Measurements from ENCODE around the gene SUSD4. TPM values are rescaled to one million over a fixed set of nuclear protein-coding genes. Genes with fewer than 3 reads are reported as not detected.
"Not testable (repeated sequence)": the region's sequence is repeated elsewhere in the genome, so short reads cannot be mapped to it uniquely, and the experiment has no call there.

The SUSD4 gene
- total RNA-seq, 2 donors from 2014 or later: 8.8 to 32.6 TPM

GRCh38 chr1:223264529-223264928, 99.4 kb downstream of the SUSD4 start:
- H3K27me3 Mint-ChIP-seq: no peaks in the 10 kb centered on the region
- no peak for DNase-seq
- H3K4me3 Mint-ChIP-seq: no peak overlapping the region
- no peak for ATAC-seq
- H3K4me1 Mint-ChIP-seq: peaks cover 15% of the 10 kb centered on the region
- H3K9me3 ChIP-seq (ENCODE audit: control insufficient read depth, low read length, poor library complexity, severe bottlenecking): no peaks in the 10 kb centered on the region
- peak overlapping the region; percentile 53 for H3K27ac Mint-ChIP-seq
- H3K36me3 Mint-ChIP-seq (ENCODE audit: low read depth): peaks cover 4% of the 10 kb centered on the region

DNA sequence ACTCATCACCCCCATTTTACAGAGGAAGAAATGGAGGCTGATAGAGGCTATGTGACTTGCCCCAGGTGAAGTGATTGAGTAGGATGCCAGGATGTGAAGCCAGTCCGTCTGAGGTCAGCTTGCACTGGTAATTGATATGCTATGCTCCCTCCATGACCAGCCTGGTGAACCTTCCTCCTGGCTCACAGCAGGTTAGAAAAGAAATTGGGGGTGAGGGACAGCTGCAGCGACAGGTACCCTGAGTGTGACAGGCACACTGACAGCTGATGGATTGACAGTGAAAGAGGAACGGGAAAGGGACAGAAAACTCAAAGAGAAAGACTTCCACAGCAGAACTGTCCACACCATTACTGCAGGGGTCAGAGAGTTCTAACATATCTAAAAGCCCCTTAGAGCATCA, 102.1 kb downstream of the SUSD4 start:
- no peak overlapping the region for H3K4me3 Mint-ChIP-seq
- no peaks in the 10 kb centered on the region for H3K9me3 ChIP-seq (ENCODE audit: control insufficient read depth, low read length, poor library complexity, severe bottlenecking)
- peaks cover 8% of the 10 kb centered on the region for H3K4me1 Mint-ChIP-seq
- peak overlapping the region; percentile 2 for H3K27ac Mint-ChIP-seq
- peaks cover 4% of the 10 kb centered on the region for H3K36me3 Mint-ChIP-seq (ENCODE audit: low read depth)
- DNase-seq (no peak), ATAC-seq (no peak)
- H3K27me3 Mint-ChIP-seq: no peaks in the 10 kb centered on the region

GRCh38 chr1:223260712-223261111, 103.3 kb downstream of the SUSD4 start:
- H3K9me3 ChIP-seq (ENCODE audit: control insufficient read depth, low read length, poor library complexity, severe bottlenecking): no peaks in the 10 kb centered on the region
- no peak overlapping the region for H3K4me3 Mint-ChIP-seq
- no peak for DNase-seq
- H3K4me1 Mint-ChIP-seq: peaks cover 8% of the 10 kb centered on the region
- H3K36me3 Mint-ChIP-seq (ENCODE audit: low read depth): peaks cover 4% of the 10 kb centered on the region
- no peak for ATAC-seq
- no peak overlapping the region for H3K27ac Mint-ChIP-seq
- H3K27me3 Mint-ChIP-seq: no peaks in the 10 kb centered on the region

DNA sequence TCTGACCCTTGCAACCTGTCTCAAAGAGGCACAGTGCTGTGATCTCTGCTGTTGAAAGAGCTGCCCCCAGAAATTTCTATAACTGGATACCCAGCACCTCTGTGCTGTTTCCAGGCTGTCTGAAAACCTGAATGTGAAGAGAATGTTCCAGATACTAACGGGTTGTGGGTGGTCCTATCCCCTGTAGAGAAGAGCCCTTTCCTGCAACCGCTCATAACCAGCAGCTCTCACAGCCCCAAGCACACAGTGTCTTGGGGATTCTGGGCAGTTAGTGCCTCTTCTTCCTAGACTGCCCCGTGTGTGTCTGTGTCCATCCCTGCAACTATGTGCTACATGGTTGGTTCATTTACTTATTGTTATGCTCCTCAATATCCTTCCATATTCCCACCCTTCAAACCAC, 104.5 kb downstream of the SUSD4 start:
- Mint-ChIP-seq H3K27me3 (no peaks in the 10 kb centered on the region), H3K27ac (peak overlapping the region; percentile 27), H3K4me3 (no peak overlapping the region), H3K36me3 (ENCODE audit: low read depth) (peaks cover 4% of the 10 kb centered on the region), H3K4me1 (peaks cover 8% of the 10 kb centered on the region)
- DNase-seq: no peak
- H3K9me3 ChIP-seq (ENCODE audit: control insufficient read depth, low read length, poor library complexity, severe bottlenecking): no peaks in the 10 kb centered on the region
- ATAC-seq: no peak

DNA sequence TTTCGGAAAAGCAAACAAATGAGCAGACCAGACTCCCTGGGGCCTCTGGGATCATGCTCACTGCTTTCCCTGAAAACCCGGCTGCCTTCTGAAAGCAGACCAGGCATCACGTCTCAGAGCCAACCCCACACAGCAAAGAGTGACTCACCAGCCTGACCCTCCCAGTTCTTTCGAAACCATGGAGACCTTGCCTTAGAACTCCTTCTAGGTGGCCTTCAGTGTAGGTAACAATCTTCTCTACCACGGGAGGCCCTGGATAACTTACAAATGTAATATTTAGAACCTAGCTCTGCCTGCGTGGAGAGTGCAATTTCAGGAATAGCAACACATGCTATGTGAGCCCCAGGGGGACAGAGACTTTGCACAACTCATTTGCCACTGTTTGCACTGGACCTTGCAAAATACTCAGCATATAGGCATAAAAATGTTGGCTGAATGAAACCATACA, 105.2 kb downstream of the SUSD4 start:
- ATAC-seq (no peak), DNase-seq (no peak)
- H3K4me3 Mint-ChIP-seq: no peak overlapping the region
- H3K36me3 Mint-ChIP-seq (ENCODE audit: low read depth): peaks cover 4% of the 10 kb centered on the region
- peaks cover 5% of the 10 kb centered on the region for H3K27me3 Mint-ChIP-seq
- peaks cover 9% of the 10 kb centered on the region for H3K4me1 Mint-ChIP-seq
- no peak overlapping the region for H3K27ac Mint-ChIP-seq
- no peaks in the 10 kb centered on the region for H3K9me3 ChIP-seq (ENCODE audit: control insufficient read depth, low read length, poor library complexity, severe bottlenecking)

DNA sequence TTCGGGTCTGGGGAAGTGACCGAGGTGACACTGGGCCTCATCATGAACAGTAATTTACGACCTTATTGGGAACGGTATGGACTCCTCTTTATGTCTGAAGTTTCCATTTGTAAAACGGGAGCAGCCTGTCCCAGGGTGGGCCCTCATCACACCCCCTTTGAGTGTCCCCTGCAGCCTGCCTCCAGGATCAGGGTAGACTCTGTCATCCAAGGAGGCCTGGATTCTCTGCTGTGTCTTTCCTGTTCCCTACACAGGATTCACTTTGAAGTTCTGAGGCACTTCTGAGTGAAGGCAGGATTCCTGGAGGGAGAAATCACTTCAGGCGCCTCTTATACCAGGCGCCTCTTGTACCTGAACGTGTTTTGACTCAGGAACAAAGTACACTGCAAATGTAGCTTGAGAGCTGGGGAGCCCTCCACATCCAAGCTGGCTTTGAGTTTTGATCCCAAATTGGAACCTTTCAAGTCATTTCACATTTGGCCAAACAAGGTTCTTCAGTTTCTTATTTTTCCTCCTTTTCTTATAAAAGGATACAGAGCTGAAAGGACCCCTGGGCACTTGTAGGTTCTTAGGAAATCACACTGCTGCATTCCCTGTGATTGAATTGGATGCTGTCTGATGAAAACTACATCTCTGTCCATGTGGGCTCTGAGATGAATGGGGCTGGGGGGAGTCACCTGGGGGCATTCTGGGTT, 106.0 kb downstream of the SUSD4 start:
- Mint-ChIP-seq H3K4me1 (peaks cover 9% of the 10 kb centered on the region), H3K27me3 (peaks cover 5% of the 10 kb centered on the region), H3K36me3 (ENCODE audit: low read depth) (peaks cover 3% of the 10 kb centered on the region), H3K4me3 (no peak overlapping the region), H3K27ac (no peak overlapping the region)
- DNase-seq: no peak
- H3K9me3 ChIP-seq (ENCODE audit: control insufficient read depth, low read length, poor library complexity, severe bottlenecking): no peaks in the 10 kb centered on the region
- no peak for ATAC-seq

GRCh38 chr1:223256034-223256433, 107.9 kb downstream of the SUSD4 start:
- Mint-ChIP-seq H3K4me1 (peaks cover 9% of the 10 kb centered on the region), H3K4me3 (no peak overlapping the region), H3K36me3 (ENCODE audit: low read depth) (peaks cover 3% of the 10 kb centered on the region), H3K27ac (peak overlapping the region; percentile 73), H3K27me3 (peaks cover 5% of the 10 kb centered on the region)
- DNase-seq (no peak), ATAC-seq (no peak)
- no peaks in the 10 kb centered on the region for H3K9me3 ChIP-seq (ENCODE audit: control insufficient read depth, low read length, poor library complexity, severe bottlenecking)

DNA sequence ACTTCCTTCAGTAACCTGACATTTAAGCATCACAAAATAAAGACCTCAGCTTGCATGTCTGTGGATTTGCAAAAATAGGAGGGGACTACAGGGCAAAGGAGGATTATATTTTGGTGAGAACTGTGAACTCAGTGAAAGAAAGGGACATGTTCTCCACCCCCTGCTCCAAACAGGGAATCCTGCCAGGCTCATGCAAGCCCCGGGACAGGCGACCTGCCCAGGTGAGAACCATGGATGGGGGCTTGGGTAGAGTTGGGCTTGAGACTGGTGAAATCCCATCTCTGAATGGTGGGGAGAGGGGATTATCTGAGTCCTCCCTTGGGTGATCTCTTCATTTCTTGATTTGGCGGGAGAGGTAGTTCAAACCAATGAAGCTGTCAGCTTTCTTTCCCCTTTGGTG, 110.1 kb downstream of the SUSD4 start:
- ATAC-seq: no peak
- DNase-seq: no peak
- peaks cover 20% of the 10 kb centered on the region for H3K4me1 Mint-ChIP-seq
- H3K27ac Mint-ChIP-seq: peak overlapping the region; percentile 73
- peaks cover 5% of the 10 kb centered on the region for H3K27me3 Mint-ChIP-seq
- H3K4me3 Mint-ChIP-seq: no peak overlapping the region
- no peaks in the 10 kb centered on the region for H3K36me3 Mint-ChIP-seq (ENCODE audit: low read depth)
- H3K9me3 ChIP-seq (ENCODE audit: control insufficient read depth, low read length, poor library complexity, severe bottlenecking): no peaks in the 10 kb centered on the region

DNA sequence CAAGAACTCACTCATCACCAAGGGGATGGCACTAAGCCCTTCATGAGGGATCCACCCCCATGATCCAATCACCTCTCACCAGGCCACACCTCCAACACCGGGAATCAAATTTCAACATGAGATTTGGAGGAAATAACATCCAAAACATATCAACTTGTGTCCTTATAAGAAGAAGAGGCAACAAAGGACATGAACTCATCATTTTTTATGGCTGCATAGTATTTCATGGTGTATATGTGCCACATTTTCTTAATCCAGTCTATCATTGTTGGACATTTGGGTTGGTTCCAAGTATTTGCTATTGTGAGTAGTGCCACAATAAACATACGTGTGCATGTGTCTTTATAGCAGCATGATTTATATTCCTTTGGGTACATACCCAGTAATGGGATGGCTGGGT, 112.6 kb downstream of the SUSD4 start:
- ATAC-seq; H3K9me3 ChIP-seq (ENCODE audit: control insufficient read depth, low read length, poor library complexity, severe bottlenecking); H3K4me3 Mint-ChIP-seq; H3K27me3 Mint-ChIP-seq; DNase-seq; H3K36me3 Mint-ChIP-seq (ENCODE audit: low read depth): not testable (repeated sequence)
- peaks cover 30% of the 10 kb centered on the region for H3K4me1 Mint-ChIP-seq
- H3K27ac Mint-ChIP-seq: peak overlapping the region; percentile 67

GRCh38 chr1:223250632-223251015, 113.4 kb downstream of the SUSD4 start:
- Mint-ChIP-seq H3K36me3 (ENCODE audit: low read depth) (no peaks in the 10 kb centered on the region), H3K4me3 (no peak overlapping the region), H3K27ac (peak overlapping the region; percentile 67), H3K4me1 (peaks cover 30% of the 10 kb centered on the region), H3K27me3 (peaks cover 5% of the 10 kb centered on the region)
- DNase-seq (no peak), ATAC-seq (no peak)
- H3K9me3 ChIP-seq (ENCODE audit: control insufficient read depth, low read length, poor library complexity, severe bottlenecking): no peaks in the 10 kb centered on the region

DNA sequence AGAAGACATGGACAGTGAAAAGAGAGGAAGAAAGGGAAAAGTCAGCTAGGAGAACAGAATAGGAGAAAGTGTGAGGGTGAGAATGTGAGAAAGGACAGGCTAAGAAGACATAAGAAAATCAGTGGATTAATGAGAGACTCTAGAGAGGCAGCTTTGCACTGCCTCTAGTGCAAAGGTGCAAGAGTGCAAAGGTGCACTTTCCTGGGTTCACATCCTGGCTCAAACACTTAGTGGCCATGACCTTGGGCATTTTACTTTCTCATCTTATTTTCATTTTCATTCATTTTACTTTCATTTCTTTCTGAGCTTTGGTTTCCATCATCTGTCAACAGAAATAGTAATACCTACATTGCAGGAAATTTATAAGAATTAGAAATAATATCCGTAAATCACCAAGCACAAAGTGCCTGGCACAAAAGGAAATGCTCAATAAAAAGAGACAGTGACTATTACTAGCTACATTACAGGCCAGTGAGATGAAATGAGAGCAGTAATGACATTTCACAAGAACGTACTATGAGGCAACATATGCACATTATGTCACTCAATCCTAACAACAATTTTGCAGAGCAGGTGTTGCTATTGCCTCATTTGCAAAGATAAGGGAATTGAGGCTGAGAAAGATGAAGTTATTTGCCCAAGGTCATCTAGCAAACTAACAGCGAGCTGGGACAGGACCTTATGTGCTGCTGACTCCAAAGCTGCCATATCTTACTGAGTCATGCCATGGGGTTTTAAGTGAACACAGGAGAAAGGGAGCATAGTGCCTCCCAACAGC, 113.9 kb downstream of the SUSD4 start:
- peaks cover 30% of the 10 kb centered on the region for H3K4me1 Mint-ChIP-seq
- peak overlapping the region; percentile 67 for H3K27ac Mint-ChIP-seq
- DNase-seq (no peak), ATAC-seq (no peak)
- no peaks in the 10 kb centered on the region for H3K9me3 ChIP-seq (ENCODE audit: control insufficient read depth, low read length, poor library complexity, severe bottlenecking)
- no peak overlapping the region for H3K4me3 Mint-ChIP-seq
- peaks cover 5% of the 10 kb centered on the region for H3K27me3 Mint-ChIP-seq
- no peaks in the 10 kb centered on the region for H3K36me3 Mint-ChIP-seq (ENCODE audit: low read depth)

DNA sequence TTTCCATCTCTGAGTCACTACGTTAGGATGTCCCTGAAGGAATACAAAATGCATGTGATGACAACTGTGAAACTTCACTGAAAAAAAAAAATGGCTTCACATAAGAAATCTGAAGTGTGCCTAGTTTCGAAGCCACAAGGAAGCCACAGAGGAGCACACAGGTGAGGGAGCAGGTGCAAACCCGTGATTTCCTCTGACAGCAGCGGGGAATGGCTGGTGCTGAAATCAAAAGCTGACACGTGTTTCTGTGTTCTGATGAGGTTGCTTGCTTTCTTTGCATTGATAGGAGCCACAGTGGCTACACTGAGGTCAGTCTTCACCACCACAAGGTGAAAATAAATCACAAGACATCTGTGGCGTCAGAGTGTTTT, 115.2 kb downstream of the SUSD4 start:
- peak in 2 of 3 donors; percentile 18 to 36 for DNase-seq
- Mint-ChIP-seq H3K27ac (peak overlapping the region; percentile 90), H3K4me1 (peaks cover 28% of the 10 kb centered on the region), H3K27me3 (no peaks in the 10 kb centered on the region), H3K36me3 (ENCODE audit: low read depth) (no peaks in the 10 kb centered on the region), H3K4me3 (peak overlapping the region; percentile 56)
- H3K9me3 ChIP-seq (ENCODE audit: control insufficient read depth, low read length, poor library complexity, severe bottlenecking): no peaks in the 10 kb centered on the region
- peak; percentile 88 for ATAC-seq

GRCh38 chr1:223248001-223248769, 115.8 kb downstream of the SUSD4 start:
- no peaks in the 10 kb centered on the region for H3K36me3 Mint-ChIP-seq (ENCODE audit: low read depth)

More at GRCh38 chr1:223248001-223248769, 115.8 kb downstream of the SUSD4 start:
- Mint-ChIP-seq H3K4me1 (peaks cover 25% of the 10 kb centered on the region), H3K4me3 (peak overlapping the region; percentile 56), H3K27ac (peak overlapping the region; percentile 90), H3K27me3 (no peaks in the 10 kb centered on the region)
- H3K9me3 ChIP-seq (ENCODE audit: control insufficient read depth, low read length, poor library complexity, severe bottlenecking): no peaks in the 10 kb centered on the region
- DNase-seq (no peak), ATAC-seq (peak; percentile 71)
